ENCODE data around the gene ATRAID. TPM values are rescaled to one million over a fixed set of nuclear protein-coding genes. Genes with fewer than 3 reads are reported as not detected.

ATRAID gene
- total and polyA plus RNA-seq, 12 donors = 116 to 162 (median 132) TPM

DNA sequence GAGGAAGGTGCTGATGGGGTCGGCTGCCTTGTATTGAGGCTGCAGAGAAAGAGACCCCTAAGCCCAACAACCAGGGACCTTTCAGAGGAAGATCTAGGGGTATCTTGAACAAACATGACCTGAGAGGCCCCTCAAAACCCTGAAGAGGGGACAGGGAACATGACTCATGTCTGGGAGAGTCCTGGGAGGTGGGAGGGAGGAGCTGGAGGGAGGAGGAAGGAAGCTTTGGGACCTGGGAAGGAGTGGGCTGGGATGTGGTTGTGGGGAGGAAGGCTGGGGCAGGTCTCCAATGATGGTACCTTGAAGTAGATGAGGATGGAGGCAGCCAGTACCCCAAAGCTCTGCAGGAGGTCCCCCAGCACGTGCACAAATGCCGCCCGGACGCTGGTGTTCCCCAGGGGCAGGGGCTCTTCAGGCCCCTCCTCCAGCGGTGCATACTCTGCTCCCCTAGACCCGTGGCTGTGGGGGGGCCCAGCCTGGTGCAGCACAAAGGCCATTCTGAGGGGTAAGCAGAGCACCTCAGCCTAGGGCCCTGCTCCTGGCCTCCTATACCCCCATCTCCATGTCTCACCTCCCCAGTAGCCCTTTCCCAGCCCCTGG is 45.1 kb downstream of the ATRAID start:
- TF ChIP-seq CTCF (IDR thresholded peaks at IDR 0.05) = no peak
- Histone ChIP-seq H3K9me3 (no peaks in the 10 kb centered on the region), H3K4me3 (no peak overlapping the region), H3K4me1 (peaks cover 0 to 19% (median 6%) of the 10 kb centered on the region in 9 donors), H3K27me3 (peaks cover 0 to 74% (median 66%) of the 10 kb centered on the region in 7 donors), H3K27ac (no peak overlapping the region), H3K36me3 (no peaks in the 10 kb centered on the region)
- intact Hi-C loops (cut with DNase I) = loop anchor here in 1 of 10 donors (10.0 kb wide), 1 partner anchor 48 kb away; the partner anchor contains the start of gene UCN
- DNase-seq = no peak
- ATAC-seq = no peak
- WGBS, 2 donors = 62 to 81% methylated on average over 7 of the region's 7 CpGs

GRCh38 chr2:27258051-27258450 is 46.2 kb downstream of the ATRAID start:
- 83 to 88% methylated on average over 8 of the region's 8 CpGs for WGBS, 2 donors
- TF ChIP-seq CTCF (IDR thresholded peaks at IDR 0.05) = no peak
- H3K27ac ChIP-seq = no peak overlapping the region
- H3K4me1 ChIP-seq = peaks cover 0 to 27% (median 15%) of the 10 kb centered on the region in 9 donors
- H3K4me3 ChIP-seq = no peak overlapping the region
- H3K36me3 ChIP-seq = no peaks in the 10 kb centered on the region
- no peak for DNase-seq
- intact Hi-C loops (cut with DNase I) = loop anchor here in 1 of 10 donors (10.0 kb wide), 1 partner anchor 47 kb away; the partner anchor contains the start of gene UCN
- H3K9me3 ChIP-seq = no peaks in the 10 kb centered on the region
- ATAC-seq = no peak
- H3K27me3 ChIP-seq = peaks cover 0 to 85% (median 74%) of the 10 kb centered on the region in 7 donors

- Histone ChIP-seq H3K4me3 (peak overlapping the region in 6 of 10 donors; percentile 61 to 68 (median 64)), H3K27me3 (peaks cover 0 to 92% (median 84%) of the 10 kb centered on the region in 7 donors), H3K9me3 (no peaks in the 10 kb centered on the region), H3K27ac (no peak overlapping the region), H3K36me3 (no peaks in the 10 kb centered on the region), H3K4me1 (peaks cover 0 to 40% (median 34%) of the 10 kb centered on the region in 9 donors)
- no peak for ATAC-seq
- no peak for TF ChIP-seq CTCF (IDR thresholded peaks at IDR 0.05)
- intact Hi-C loops (cut with DNase I) = loop anchor here in 2 of 10 donors (5.0 to 10.0 kb wide), 2 partner anchors 46 to 307 kb away; partner anchors contain the start of gene UCN (in 1 of the 2)
- no peak for DNase-seq
- WGBS, 2 donors = 42 to 45% methylated on average over 11 of the region's 11 CpGs
Measured at GRCh38 chr2:27261241-27261925, 49.5 kb downstream of the ATRAID start.

GRCh38 chr2:27261926-27262298 is 50.1 kb downstream of the ATRAID start:
- DNase-seq (no peak), ATAC-seq (no peak)
- no peaks in the 10 kb centered on the region for H3K9me3 ChIP-seq
- H3K4me3 ChIP-seq = peak overlapping the region; percentile 40 to 70 (median 64)
- TF ChIP-seq CTCF (IDR thresholded peaks at IDR 0.05) = no peak
- WGBS, 2 donors = 3 to 5% methylated on average over 33 to 40 of the region's 40 CpGs
- no peaks in the 10 kb centered on the region for H3K36me3 ChIP-seq
- H3K27me3 ChIP-seq = peaks cover 0 to 93% (median 79%) of the 10 kb centered on the region in 7 donors
- no peak overlapping the region for H3K27ac ChIP-seq
- peaks cover 0 to 40% (median 34%) of the 10 kb centered on the region in 9 donors for H3K4me1 ChIP-seq
- intact Hi-C loops (cut with DNase I) = loop anchor here in 2 of 10 donors (1.0 to 10.0 kb wide), 3 partner anchors 21 to 307 kb away; partner anchors contain the start of gene UCN (in 1 of the 2)
